Muscle of leg (tissue), 11 donors: ENCODE measurements around the gene VPS45. TPM values are rescaled to one million over a fixed set of nuclear protein-coding genes. Genes with fewer than 3 reads are reported as not detected.
"Not testable (repeated sequence)": the region's sequence is repeated elsewhere in the genome, so short reads cannot be mapped to it uniquely, and the experiment has no call there.

ENCODE experiments used
- DNase-seq: peaks from one replicate; pipeline ENCODE4 v3.0.0; 2013
- H3K27ac ChIP-seq: one replicate; pipeline ENCODE4 v1.5.1; 2013; ENCODE audit warnings: mild to moderate bottlenecking, low read length, control low read depth
- H3K27me3 ChIP-seq: one replicate; pipeline ENCODE4 v1.6.1; 2013; ENCODE audit warnings: low read length; ENCODE audit not compliant: control insufficient read depth, insufficient read depth
- H3K36me3 ChIP-seq: one replicate; pipeline ENCODE4 v1.6.1; 2013; ENCODE audit warnings: low read length; ENCODE audit not compliant: control insufficient read depth, insufficient read depth
- H3K4me1 ChIP-seq: one replicate; pipeline ENCODE4 v1.6.1; 2013; ENCODE audit warnings: low read length; ENCODE audit not compliant: control insufficient read depth, insufficient read depth
- H3K4me3 ChIP-seq: one replicate; pipeline ENCODE4 v1.5.1; 2013; ENCODE audit warnings: low read length, control low read depth
- H3K9me3 ChIP-seq: replicated peaks from 2 replicates; pipeline ENCODE4 v1.6.1; 2013; ENCODE audit warnings: low read depth, low read length; ENCODE audit not compliant: control insufficient read depth
- WGBS: methylation state at CpG from one replicate; pipeline ENCODE4 v1.1.5; 2013; ENCODE audit warnings: missing lambda C conversion rate; ENCODE audit not compliant: insufficient coverage; 5-methylcytosine and 5-hydroxymethylcytosine counted together
- polyA plus RNA-seq, 8 donors: library from polyadenylated mRNA; unstranded; fragments of 120-200 nt; gene quantifications; one replicate each; pipeline versions ENCODE4 v1.2.1 to v1.2.3, GENCODE V29; 2013; ENCODE audit warnings: inconsistent platforms in 1 of 8, low replicate concordance in 1 of 8; ENCODE audit not compliant: insufficient read length in 8 of 8, insufficient read depth in 1 of 8
- total RNA-seq: library from RNA; stranded (reverse); fragments of 120-200 nt; gene quantifications from one replicate; pipeline ENCODE4 v1.2.4, GENCODE V29; 2013

The VPS45 gene
- total and polyA plus RNA-seq, 9 donors, result 39.5 to 48.7 (median 45.1) TPM

DNA sequence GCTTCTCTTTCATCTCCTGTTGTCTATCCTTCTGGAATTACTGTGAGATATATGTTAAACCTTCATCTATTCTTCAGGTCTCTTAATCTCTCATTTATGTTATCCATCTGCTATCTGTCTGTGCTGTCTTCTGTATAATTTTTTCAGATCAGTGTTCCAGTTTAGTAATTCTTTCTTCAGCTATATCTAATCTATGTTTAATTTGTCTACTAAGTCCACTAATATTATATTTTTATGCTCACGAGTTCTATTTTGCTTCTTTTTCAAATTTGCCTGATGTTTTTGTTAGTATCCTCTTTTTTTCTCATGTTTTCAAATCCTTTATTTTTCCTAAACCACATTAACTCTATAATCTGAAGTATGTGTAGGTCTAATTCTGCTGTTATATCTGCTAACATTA is 47.5 kb downstream of the VPS45 start:
- Histone ChIP-seq H3K4me1 (no peaks in the 10 kb centered on the region), H3K27ac (no peak overlapping the region), H3K9me3 (peaks cover 13% of the 10 kb centered on the region), H3K27me3 (no peaks in the 10 kb centered on the region), H3K36me3 (peaks cover 14% of the 10 kb centered on the region), H3K4me3 (no peak overlapping the region)
- no peak for DNase-seq
- WGBS, result no CpG with 5 or more reads among the region's 1 CpG

DNA sequence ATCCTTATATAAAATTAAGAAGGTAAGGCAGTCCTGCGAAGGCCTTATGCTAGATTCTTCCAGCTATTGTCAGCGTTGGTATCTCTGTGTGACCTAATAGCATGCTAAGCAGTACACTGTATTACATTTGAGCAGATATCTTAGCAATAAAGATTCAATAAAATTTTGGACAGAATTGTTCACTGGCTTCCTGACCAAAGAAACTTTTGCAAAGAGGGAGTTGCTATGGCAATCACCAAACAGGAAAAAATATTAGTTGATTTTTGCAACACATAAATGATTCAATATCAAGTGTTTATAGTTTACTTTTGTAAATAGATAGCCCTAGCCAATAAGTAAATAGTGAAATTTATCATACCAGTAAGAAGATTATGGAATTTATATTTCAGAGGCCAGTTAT is 51.1 kb downstream of the VPS45 start:
- WGBS, result no CpG with 5 or more reads among the region's 2 CpGs
- Histone ChIP-seq H3K4me1 (no peaks in the 10 kb centered on the region), H3K4me3 (no peak overlapping the region), H3K27me3 (no peaks in the 10 kb centered on the region), H3K27ac (peak overlapping the region; percentile 55), H3K36me3 (peaks cover 8% of the 10 kb centered on the region), H3K9me3 (peaks cover 13% of the 10 kb centered on the region)
- DNase-seq, result peak; percentile 85

DNA sequence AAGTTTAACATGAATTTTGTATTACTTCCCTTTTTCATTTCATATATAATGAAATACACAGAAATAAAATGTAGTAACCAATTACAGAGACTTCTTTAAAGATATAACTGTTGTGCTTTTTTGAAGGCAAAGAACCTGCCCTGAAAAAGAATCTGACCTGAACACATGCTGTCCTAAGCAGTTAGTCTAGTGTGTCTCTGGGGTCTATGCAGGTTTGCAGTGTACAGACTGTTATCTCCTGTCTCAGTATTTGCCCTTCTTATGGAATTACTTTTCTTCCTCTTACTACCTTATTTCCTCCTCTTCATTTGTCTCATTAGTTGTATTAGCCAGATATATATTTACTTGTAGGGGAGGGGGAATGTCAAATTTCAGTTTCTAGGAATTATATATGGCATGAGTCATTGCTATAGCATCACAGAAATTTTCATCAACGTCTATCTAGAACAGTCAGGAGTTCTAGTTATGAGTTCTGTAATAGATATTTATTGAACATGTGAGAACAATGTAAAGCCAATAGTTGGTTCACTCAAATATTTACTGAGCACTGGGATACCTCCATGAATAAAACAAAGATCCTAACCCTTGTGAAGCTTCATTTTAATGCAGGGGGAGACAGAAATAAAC is 53.8 kb downstream of the VPS45 start:
- no peaks in the 10 kb centered on the region for H3K27me3 ChIP-seq
- no peaks in the 10 kb centered on the region for H3K4me1 ChIP-seq
- no CpG with 5 or more reads among the region's 1 CpG for WGBS
- H3K4me3 ChIP-seq, result no peak overlapping the region
- H3K36me3 ChIP-seq, result no peaks in the 10 kb centered on the region
- no peak overlapping the region for H3K27ac ChIP-seq
- no peaks in the 10 kb centered on the region for H3K9me3 ChIP-seq
- no peak for DNase-seq

DNA sequence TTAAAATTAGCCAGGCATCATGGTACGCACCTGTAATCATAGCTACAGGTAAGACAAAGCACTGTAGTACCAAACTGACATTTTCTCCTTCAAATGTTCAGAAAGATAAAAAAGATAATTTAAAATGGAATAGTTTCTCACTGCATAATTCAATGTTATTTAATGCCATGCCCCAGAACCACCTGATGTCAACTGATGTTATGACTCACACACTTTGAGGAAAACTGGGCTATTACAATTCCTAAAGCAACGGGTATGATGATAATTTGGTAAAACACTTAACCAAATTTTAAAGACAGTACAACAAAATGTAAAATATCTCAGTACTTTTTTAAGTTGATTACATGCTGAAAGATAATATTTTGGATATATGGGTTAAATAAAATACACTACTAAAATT is 59.2 kb downstream of the VPS45 start:
- no peak for DNase-seq
- Histone ChIP-seq H3K9me3 (no peaks in the 10 kb centered on the region), H3K4me1 (no peaks in the 10 kb centered on the region), H3K27ac (no peak overlapping the region), H3K27me3 (no peaks in the 10 kb centered on the region), H3K4me3 (no peak overlapping the region), H3K36me3 (peaks cover 6% of the 10 kb centered on the region)
- no CpG with 5 or more reads among the region's 2 CpGs for WGBS

DNA sequence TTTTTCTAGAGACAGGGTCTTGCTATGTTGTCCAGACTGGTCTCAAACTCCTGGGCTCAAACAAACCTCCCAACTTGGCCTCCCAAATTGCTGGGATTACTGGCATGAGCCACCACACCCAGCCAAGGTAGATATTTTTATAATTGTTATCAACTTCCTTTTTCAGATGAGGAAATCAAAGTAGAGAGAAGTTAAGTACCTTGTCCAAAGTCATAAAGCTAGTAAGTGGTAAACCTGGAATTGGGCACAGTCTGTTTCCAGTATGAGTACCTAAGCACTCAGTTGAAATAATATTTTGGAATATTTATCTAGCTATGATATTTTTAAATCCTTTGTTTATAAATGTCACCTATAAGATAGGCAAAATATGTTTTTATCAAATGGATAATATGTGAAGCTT is 59.9 kb downstream of the VPS45 start:
- H3K4me1 ChIP-seq, result no peaks in the 10 kb centered on the region
- DNase-seq, result no peak
- no peaks in the 10 kb centered on the region for H3K27me3 ChIP-seq

DNA sequence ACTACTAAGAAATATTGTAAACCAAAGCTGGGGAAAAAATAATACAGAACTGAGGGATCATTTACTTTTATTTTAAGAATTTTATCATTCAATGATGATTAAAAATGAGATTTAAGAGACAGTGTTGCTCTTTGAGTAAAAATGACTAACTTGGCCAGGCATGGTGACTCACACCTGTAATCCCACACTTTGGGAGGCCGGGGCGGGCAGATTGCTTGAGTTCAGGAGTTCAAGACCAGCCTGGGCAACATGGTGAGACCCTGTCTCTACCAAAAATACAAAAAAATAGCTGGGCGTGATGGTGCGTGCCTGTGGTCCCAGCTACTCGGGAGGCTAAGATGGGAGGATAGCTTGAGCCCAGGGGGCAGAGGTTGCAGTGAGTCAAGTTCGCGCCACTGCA is 60.3 kb downstream of the VPS45 start:
- H3K4me1 ChIP-seq, result no peaks in the 10 kb centered on the region
- H3K27ac ChIP-seq, result no peak overlapping the region
- H3K4me3 ChIP-seq, result no peak overlapping the region
- DNase-seq, result no peak
- H3K36me3 ChIP-seq, result peaks cover 6% of the 10 kb centered on the region
- H3K9me3 ChIP-seq, result no peaks in the 10 kb centered on the region
- WGBS, result 100% methylated on average over 4 of the region's 7 CpGs
- no peaks in the 10 kb centered on the region for H3K27me3 ChIP-seq

More for the DNA sequence above, 59.9 kb downstream of the VPS45 start:
- no peaks in the 10 kb centered on the region for H3K9me3 ChIP-seq
- no peak overlapping the region for H3K4me3 ChIP-seq
- H3K27ac ChIP-seq, result no peak overlapping the region
- H3K36me3 ChIP-seq, result peaks cover 6% of the 10 kb centered on the region

DNA sequence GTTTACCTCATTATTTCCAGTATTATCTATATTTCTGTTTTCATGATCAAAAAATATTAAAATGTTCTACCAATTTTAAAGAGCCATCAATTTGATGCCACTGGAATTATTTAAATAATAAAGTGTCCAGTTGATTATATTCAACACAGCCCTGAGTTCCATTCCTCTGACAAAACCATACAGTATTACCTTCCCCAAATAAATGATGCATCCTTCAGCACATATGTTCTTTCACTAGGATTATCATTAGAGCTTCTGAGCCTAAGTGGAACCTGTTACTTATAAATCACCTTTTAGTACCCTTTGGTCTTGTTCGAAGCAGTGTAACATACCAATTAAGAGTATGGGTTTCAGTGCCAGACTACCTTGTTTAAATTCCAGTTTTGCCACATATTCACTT is 64.8 kb downstream of the VPS45 start:
- WGBS, result no CpG with 5 or more reads among the region's 1 CpG
- Histone ChIP-seq H3K27me3 (no peaks in the 10 kb centered on the region), H3K36me3 (peaks cover 2% of the 10 kb centered on the region)

DNA sequence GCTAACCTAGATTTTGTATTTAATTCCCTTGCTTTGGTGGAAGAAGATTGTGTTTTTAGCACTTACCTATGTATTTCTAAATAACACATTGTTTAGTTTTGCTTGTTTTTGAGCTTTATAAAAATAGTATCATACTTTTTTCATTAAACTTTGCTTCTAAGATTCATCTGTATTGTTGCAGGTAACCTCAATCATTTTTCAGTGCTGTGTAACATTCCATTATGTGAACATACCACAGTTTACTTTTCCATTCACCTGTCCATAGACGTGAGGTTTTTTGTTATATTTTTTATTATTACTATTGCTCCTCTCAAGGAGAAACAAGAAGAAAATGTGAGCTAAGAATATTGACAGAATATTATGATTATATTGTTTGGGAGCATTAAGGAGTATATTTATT is 67.0 kb downstream of the VPS45 start:
- no peaks in the 10 kb centered on the region for H3K4me1 ChIP-seq
- peaks cover 4% of the 10 kb centered on the region for H3K36me3 ChIP-seq
- H3K27me3 ChIP-seq, result no peaks in the 10 kb centered on the region
- no CpG with 5 or more reads among the region's 1 CpG for WGBS
- no peak overlapping the region for H3K27ac ChIP-seq
- no peak for DNase-seq
- no peak overlapping the region for H3K4me3 ChIP-seq
- no peaks in the 10 kb centered on the region for H3K9me3 ChIP-seq

More for the DNA sequence above, 64.8 kb downstream of the VPS45 start:
- no peak for DNase-seq
- H3K9me3 ChIP-seq, result no peaks in the 10 kb centered on the region
- H3K4me3 ChIP-seq, result no peak overlapping the region
- H3K4me1 ChIP-seq, result no peaks in the 10 kb centered on the region
- H3K27ac ChIP-seq, result no peak overlapping the region

DNA sequence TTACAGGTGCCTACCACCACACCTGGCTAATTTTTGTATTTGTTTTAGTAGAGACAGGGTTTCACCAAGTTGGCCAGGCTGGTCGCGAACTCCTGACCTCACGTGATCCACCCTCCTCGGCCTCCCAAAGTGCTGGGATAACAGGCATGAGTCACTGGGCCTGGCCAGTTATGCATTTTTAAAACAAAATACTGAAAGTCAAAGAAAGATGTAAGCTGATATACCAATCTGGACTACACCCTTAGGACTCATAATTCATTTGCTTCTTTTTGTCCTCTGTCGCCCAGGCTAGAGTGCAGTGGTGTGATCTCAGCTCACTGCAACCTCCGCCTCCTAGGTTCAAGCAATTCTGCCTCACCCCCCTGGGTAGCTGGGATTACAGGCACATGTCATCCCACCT is 67.8 kb downstream of the VPS45 start:
- not testable (repeated sequence) for H3K4me3 ChIP-seq, H3K4me1 ChIP-seq, H3K36me3 ChIP-seq, H3K27ac ChIP-seq, DNase-seq, H3K27me3 ChIP-seq, H3K9me3 ChIP-seq
- WGBS, result 96% methylated on average over 4 of the region's 6 CpGs

DNA sequence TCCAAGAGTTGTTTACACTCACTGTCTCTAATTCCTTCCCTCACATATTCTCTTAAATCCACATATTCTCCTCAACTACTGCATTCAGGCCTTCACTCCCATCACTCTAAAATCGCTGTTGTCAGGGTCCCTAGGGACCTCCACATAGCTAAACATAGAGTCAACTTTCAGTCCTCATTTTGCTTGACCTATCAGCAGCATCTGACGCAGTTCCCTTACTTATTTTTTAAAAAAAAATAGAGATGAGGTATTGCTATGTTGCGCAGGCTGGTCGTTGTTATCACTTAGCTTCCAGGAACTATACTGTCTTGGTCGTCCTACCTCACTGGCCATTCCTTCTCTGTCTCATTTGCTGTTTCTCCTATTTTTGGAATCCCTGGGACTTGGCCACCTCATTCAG is 70.5 kb downstream of the VPS45 start:
- 50% methylated on average over 1 of the region's 5 CpGs for whole genome bisulfite sequencing
- no peaks in the 10 kb centered on the region for H3K4me1 ChIP-seq
- no peak overlapping the region for H3K4me3 ChIP-seq
- DNase-seq, result peak; percentile 43
- no peaks in the 10 kb centered on the region for H3K9me3 ChIP-seq
- H3K27ac ChIP-seq, result peak overlapping the region; percentile 44
- H3K27me3 ChIP-seq, result no peaks in the 10 kb centered on the region
- peaks cover 2% of the 10 kb centered on the region for H3K36me3 ChIP-seq

DNA sequence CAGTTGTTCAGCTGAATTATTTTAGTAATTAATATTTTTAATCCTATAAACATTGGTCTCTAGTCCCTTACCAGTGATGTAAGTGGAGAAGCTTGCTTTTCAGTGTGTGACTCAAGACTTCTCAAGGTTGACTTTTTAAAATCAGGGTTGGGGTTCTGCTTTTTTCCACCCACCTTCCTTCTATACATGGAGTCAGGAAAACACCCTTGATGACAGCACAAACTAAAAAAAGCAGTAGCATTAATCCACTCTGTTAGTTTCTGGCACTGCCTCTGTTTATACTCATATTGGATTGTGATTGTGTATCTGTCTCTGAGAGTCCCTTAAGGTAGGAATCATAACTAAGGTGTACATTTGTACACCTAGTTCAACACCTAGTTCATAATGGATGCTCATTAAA is 73.9 kb downstream of the VPS45 start:
- Histone ChIP-seq H3K27me3 (no peaks in the 10 kb centered on the region), H3K4me3 (no peak overlapping the region), H3K4me1 (peaks cover 2% of the 10 kb centered on the region), H3K9me3 (no peaks in the 10 kb centered on the region), H3K27ac (peak overlapping the region; percentile 50), H3K36me3 (peaks cover 3% of the 10 kb centered on the region)
- DNase-seq, result no peak
